ENCODE data around the gene FGFRL1.

DNA sequence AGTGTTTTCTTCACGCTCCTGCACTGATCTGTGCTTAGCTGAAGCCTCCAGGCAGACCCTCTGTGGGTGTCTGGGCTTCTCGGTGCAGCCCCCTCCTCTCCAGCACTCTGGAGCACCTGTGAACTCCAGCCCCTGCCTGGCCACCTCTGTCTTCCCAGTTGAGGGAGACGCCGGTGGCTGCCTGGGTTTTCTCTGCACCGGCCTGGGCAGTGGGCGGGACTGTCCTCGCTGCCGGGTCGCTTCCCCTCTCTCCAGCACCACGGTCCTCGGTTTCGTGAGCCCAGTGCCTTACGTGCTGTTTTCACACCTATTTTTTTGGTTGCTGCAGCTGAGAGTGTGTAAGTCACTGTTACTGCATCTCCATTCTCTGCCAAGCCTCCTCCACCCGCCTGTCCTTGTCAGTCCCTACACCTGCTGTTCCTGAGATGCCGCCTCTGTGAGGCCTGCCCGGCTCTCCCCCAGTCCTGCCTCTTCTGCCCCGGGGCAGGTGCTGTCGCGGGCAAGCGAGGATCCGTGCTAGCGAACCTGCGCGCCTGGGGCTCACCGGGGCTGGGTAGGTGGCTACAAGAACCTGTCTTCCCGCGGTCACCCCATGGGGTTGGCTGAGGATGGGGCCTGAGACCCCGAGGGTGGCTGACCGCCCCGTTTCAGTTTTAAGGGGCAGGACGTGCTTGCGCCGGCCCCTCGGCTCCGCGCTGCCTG, 2.4 kb upstream of the FGFRL1 start:
- TF ChIP-seq POLR2A (IDR thresholded peaks at IDR 0.05; ENCODE audit: extremely low read depth, insufficient read length) = no peak
- TF ChIP-seq, protein P1, sequence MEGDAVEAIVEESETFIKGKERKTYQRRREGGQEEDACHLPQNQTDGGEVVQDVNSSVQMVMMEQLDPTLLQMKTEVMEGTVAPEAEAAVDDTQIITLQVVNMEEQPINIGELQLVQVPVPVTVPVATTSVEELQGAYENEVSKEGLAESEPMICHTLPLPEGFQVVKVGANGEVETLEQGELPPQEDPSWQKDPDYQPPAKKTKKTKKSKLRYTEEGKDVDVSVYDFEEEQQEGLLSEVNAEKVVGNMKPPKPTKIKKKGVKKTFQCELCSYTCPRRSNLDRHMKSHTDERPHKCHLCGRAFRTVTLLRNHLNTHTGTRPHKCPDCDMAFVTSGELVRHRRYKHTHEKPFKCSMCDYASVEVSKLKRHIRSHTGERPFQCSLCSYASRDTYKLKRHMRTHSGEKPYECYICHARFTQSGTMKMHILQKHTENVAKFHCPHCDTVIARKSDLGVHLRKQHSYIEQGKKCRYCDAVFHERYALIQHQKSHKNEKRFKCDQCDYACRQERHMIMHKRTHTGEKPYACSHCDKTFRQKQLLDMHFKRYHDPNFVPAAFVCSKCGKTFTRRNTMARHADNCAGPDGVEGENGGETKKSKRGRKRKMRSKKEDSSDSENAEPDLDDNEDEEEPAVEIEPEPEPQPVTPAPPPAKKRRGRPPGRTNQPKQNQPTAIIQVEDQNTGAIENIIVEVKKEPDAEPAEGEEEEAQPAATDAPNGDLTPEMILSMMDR (IDR thresholded peaks at IDR 0.05; ENCODE audit: low read depth, low read length) = no peak

Measured in NB4 (cell line).